Vagina (tissue), 2 donors: Measurements from ENCODE around the gene APLF.

Experiments used
- POLR2A ChIP-seq, 2 donors: fragments of 450-650 bp; IDR thresholded peaks; one replicate each; pipeline ENCODE4 v1.6.1; 2017; ENCODE audit warnings: antibody characterized with exemption in 2 of 2, mild to moderate bottlenecking in 2 of 2, moderate library complexity in 2 of 2
- POLR2AphosphoS5 ChIP-seq, 2 donors: sonication (generic); formaldehyde crosslinking; IDR thresholded peaks; one replicate each; pipeline ENCODE4 v1.9.0; 2017; ENCODE audit warnings: antibody characterized with exemption in 2 of 2, mild to moderate bottlenecking in 2 of 2, low read depth in 1 of 2; ENCODE audit not compliant: insufficient read depth in 1 of 2
- TF ChIP-seq, protein P1 (sequence below), 3 experiments: fragments of 450-650 bp in 2 of 3; fragments of 200-600 bp in 1 of 3; sonication (generic) in 1 of 3; IDR thresholded peaks; one replicate each; pipeline ENCODE4 v1.5.1; 2017 to 2019; ENCODE audit warnings: antibody characterized with exemption in 3 of 3, mild to moderate bottlenecking in 2 of 3, moderate library complexity in 2 of 3

DNA sequence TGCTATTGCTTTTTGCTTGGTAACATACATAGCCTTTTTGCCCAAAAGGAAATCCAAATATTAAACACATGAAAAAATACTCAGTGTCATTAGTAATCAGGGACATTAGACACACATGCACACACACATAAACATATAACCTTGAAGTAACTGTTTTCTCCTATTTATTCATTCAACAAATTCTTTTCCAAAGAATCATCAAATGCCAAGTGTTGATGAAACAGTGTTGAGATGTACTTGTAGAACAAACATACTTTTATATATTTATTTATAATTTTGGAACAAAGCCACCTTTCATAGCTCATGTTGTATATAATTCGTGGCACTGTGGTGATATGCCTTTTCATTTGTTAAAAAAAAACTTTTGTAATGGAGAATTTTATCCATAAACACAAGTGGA is 81.0 kb downstream of the APLF start:
- TF ChIP-seq, protein P1, sequence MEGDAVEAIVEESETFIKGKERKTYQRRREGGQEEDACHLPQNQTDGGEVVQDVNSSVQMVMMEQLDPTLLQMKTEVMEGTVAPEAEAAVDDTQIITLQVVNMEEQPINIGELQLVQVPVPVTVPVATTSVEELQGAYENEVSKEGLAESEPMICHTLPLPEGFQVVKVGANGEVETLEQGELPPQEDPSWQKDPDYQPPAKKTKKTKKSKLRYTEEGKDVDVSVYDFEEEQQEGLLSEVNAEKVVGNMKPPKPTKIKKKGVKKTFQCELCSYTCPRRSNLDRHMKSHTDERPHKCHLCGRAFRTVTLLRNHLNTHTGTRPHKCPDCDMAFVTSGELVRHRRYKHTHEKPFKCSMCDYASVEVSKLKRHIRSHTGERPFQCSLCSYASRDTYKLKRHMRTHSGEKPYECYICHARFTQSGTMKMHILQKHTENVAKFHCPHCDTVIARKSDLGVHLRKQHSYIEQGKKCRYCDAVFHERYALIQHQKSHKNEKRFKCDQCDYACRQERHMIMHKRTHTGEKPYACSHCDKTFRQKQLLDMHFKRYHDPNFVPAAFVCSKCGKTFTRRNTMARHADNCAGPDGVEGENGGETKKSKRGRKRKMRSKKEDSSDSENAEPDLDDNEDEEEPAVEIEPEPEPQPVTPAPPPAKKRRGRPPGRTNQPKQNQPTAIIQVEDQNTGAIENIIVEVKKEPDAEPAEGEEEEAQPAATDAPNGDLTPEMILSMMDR (IDR thresholded peaks at IDR 0.05): no peak
- TF ChIP-seq POLR2A (IDR thresholded peaks at IDR 0.05): no peak
- TF ChIP-seq POLR2AphosphoS5 (IDR thresholded peaks at IDR 0.05; ENCODE audit: insufficient read depth in 1 of 2, low read depth in 1 of 2): no peak
